GM21528 (cell line): Measurements from ENCODE around the gene IRF2BP2.

Source experiments
- ATAC-seq: cut with Tn5 transposase; IDR thresholded peaks from one replicate; pipeline ENCODE4 v1.9.1; 2021; ENCODE audit warnings: mild to moderate bottlenecking, moderate library complexity; ENCODE audit not compliant: unreplicated experiment, low FRiP score

The IRF2BP2 gene

GRCh38 chr1:234614081-234614489 lies 4.1 kb upstream of the IRF2BP2 start:
- ATAC-seq = no peak

- ATAC-seq = no peak
Measured at GRCh38 chr1:234613128-234613875, 3.3 kb upstream of the IRF2BP2 start.

DNA sequence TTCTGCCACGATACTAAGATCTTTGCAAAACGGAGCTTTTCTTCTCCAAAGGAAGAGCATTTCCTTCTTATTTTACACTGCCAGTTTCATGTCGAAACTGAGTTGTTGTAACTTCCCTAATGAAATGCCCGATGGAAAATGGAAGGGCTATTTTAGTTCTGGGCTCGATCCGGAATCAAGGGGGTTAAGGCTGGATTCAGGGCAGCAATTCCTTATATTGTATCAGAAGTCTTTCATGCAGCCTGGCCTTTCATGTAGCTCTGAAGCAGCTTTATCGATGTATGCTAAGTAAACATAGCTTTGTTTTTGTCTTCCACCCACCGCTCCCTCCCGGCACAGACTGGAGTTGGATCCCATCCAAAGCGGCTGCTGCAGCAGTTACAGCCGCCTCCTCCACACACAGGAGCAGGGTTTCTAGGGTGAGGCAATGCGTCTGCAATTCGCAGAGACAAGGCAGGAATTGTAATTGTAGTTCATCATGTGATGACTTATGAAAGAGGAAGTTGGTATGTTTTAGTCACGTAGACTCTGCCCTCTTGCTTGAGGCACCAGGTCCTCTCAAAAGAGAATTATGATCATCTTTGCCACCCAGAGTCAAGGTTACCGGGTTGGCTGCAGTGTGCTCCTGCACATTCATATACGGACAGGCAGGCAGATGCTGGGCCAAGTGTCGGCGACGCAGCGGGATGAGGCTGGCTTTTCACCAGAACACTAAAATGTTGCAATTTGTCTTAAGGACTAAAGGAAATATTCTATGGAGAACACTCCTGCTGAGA lies 2.6 kb upstream of the IRF2BP2 start:
- peak; percentile 31 for ATAC-seq

DNA sequence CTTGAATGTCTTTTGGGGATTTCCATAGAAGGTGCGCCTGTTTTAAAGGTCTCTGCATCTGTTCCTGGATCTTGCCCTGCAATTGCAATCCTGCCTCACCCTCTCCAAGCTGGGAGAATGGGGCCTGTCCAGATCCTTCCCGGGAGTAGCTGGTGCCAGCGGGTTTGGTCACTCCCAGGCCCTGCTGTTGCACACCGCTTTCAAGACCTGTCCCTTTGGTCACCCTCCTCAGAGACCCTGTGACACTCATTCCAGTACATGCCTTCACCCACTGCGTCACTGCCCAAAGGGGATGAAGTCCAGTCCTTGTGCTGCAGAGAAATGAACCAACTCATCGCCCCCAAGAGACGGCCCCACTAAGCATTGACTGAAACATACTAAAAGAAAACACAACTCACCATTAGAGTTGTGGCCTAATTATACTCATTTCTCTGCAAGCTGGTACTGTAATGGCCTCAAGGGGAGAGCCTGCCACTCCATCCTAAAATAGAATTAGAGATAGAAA lies 1.9 kb upstream of the IRF2BP2 start:
- ATAC-seq = no peak

DNA sequence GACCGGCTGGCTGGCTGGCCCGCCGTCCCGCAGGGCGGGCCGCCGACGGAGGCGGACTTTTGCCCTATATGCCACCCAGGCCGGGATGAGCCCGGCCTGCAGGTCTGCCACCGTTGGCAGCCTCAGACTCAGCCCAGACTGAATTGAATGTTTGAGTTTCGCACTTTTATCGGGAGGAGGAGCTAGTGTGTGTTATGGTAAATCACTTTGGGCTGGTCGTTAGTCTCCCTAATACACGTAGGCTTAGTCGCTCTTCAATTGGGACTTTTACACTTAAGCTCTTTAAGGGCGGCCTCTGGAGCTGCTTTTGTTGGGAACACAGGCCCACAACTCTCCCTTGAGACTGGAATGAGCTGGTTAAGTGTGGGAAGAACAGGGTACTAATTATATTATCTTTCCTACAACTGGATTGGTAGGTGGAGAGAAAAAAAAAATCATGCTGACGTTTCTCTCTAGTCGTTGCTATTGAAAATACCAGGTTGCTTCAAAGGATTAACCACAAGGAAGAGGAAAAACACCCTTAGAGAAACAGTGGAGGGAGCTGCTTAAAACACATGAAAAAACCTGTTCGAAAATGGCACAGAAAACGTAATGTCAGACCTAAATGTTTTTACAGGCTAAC lies 1.4 kb upstream of the IRF2BP2 start:
- ATAC-seq = peak; percentile 18

GRCh38 chr1:234610666-234611224 lies 767 bp upstream of the IRF2BP2 start:
- ATAC-seq = peak; percentile 34

DNA sequence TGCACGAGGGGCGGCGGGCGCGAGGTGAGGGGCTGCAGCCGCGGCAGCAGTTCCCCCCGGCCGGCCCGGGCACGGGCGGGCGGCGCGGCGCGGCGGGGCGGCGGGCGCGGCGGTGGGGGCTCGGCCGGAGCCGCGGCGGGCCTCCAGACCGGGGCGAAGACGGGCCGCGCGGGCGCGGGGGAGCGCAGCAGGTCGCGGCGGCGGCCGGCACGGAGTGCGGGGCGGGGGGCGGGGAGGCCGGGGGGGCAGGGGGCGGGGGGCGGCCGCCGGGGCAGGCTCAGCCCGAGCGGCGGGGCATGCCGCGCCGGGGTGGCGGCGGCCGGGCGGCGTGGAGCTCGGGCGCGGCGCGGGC lies 311 bp downstream of the IRF2BP2 start:
- no peak for ATAC-seq

- no peak for ATAC-seq
Measured at GRCh38 chr1:234608911-234609690, 877 bp downstream of the IRF2BP2 start.

GRCh38 chr1:234608025-234608910 lies 1.7 kb downstream of the IRF2BP2 start:
- peak; percentile 22 for ATAC-seq

DNA sequence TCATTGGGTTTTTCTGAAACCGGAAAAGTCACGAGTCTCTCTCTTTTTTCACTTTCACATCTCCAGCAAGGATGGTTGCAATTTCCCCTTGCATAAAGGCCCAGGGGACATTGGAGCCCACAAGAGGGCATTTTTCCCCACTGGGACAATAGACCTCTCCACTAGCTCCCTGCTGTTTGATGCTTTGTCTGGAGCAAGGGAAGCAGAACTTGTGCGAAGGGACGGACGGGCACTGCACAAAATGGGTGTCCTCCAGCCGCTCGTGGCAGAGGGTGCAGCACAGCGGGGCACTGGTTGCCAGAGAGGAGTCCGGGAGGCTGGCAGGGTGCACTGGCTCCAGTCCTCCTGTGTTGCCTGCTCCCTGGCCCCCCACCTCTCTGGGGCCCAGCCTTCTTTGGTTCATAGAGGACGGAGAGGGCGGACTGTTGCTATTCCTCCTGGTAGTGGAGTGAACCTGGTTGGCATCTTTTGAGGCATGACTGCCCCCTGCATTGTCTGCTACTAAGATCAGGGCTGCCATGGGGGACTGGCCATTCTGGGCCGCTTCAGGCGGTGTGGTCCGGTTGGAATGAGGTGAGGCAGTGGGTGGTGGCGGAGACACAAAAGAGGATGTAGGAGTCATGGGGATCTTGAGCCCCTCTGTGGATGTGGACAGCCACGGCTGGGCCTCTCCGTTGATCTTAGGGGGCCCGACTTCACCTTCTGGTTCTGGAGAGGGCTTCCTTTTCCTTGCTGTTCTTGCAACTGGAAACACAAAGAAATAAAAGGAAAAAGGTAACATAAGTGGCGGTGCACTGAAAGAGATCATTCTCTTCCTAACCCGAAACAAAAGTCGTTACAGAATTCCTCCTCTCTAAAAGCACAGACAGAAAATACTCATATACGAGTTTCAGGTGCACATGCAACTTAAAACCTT lies 2.6 kb downstream of the IRF2BP2 start:
- ATAC-seq = no peak

GRCh38 chr1:234606784-234607108 lies 3.2 kb downstream of the IRF2BP2 start:
- ATAC-seq = no peak

DNA sequence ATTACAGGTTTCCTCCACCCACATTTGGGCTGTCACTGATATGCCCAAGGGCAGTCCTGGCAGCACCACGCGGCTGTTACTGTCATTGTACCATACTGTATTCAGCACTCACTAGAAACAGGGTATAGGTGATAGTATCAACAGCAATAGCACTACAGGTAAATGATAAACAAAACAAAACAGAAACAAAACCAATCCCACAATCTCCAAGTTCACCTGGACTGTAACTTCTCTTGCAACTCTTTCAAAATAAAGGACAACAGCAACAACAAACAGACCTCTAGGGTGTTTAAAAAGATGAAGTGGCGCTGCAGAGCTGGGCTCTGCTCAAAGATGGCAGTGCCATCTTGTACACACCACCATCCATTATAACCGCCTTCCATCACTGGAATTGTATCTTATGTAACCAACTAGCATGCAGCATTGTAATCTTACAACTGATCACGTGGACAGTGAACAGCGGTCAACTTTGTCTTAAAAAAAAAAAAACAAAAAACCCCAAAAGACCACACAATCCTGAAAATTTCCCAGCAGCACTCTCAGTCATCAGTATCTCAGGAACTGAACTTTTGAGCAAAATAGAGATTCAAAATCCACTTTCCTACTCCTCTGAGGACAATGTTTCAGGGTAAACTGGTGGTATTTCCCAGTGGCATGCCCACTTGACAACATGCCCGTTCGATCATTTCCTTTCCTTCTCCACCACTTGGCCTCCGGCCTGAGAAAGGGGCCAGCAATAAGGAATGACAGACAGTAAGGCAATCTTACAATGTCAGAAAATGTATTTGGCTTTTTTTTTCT lies 3.8 kb downstream of the IRF2BP2 start:
- no peak for ATAC-seq

GRCh38 chr1:234605399-234605982 lies 4.5 kb downstream of the IRF2BP2 start:
- no peak for ATAC-seq

DNA sequence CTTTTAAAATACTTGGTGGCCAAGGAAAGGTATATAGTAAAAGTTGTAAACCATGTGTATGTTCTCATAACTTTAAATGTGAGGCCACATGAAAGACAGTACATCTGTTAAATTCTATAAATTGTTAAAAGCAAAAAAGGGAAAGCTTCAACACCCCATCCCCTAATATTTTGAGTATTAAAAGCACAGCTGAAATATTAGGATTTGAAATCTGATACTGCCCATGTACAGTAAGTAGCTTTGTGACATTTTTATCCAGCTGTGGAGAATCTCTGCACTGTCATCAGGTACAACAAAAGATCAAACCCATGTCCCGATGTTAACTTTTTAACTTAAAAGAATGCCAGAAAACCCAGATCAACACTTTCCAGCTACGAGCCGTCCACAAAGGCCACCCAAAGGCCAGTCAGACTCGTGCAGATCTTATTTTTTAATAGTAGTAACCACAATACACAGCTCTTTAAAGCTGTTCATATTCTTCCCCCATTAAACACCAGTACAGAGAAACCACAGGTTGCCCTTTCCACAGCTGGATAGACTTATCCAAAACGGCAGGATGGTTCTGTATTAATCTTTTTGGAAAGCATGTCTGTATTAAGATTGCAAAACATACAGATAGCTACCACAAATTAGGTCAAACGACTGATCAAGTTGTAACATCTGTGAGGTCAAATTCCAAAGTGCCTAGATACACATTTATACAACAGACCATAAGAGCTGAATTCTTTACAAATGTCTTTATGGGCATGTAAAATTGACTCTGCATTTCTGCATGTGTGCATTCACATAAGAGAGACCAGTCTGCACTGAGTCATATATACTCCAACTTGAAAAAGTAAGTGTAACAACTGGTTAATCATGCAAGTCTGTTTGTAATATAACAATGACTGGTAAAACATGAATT lies 5.2 kb downstream of the IRF2BP2 start:
- no peak for ATAC-seq

DNA sequence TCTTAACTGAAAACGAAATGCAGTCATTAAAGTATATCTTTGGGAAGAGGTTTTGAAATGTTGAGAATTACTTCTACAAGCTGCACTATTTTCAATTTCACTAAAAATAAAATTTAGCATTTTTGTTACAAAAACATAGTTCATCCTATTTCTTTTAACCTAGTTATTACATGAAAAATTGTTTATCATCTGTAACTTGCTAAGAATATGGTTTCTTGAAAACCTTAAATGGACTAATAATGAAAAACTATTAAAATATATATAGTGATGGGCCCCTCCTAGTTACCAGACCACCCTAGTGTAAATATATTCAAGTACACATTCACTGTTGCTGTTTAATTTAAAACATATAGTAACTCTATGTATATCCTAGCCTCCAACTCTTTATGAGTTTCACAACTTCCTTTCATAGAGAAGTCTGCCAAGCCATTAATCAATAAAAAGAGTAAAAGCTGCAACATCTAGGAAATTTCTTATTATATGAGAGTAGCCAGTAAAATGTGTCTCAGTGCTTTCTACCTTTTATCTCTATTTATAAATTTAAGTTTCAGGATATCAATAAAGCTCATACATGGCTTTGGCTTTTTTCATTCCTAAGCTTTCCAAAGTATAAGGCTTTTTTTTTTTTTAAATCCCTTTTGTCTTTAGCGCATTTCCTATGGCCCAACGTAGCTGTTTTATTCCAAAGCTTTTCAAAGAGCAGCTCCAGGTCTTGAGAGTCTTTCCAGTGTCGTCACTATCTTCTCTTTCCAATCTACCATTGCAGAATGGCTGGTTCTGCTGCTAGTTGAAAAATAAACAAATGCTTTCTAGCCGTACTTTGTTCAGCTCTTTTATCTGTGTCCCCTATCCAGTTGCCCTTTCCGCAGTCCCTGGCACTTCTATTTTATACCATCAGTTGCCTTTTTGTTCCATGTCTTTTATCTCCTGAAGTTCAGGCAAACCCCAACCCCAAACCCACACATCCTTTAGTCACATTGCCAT lies 6.5 kb downstream of the IRF2BP2 start:
- ATAC-seq = no peak
